OCI-LY3 (cell line): ENCODE data around the gene PADI3.

Source experiments
- H2AFZ ChIP-seq: fragments of 200-600, 300-600 bp; shearing (Covaris generic); 2 replicates; pipeline ENCODE4 v1.6.0; 2014; ENCODE audit warnings: antibody characterized with exemption, low read depth, low read length
- H3K27ac ChIP-seq: fragments of 200-600, 300-600 bp; sonication (generic); 2 replicates; pipeline ENCODE4 v1.5.1; 2014; ENCODE audit warnings: mild to moderate bottlenecking, low read length, moderate library complexity, mixed read lengths
- H3K27me3 ChIP-seq: fragments of 200-600, 300-600 bp; sonication (generic); 2 replicates; pipeline ENCODE4 v1.6.1; 2014; ENCODE audit warnings: low read depth, low read length, mixed read lengths
- H3K36me3 ChIP-seq: fragments of 200-600, 300-600 bp; sonication (generic); replicated peaks from 2 replicates; pipeline ENCODE3; 2014; ENCODE audit warnings: low read depth, low read length, mixed read lengths
- H3K4me1 ChIP-seq: fragments of 300-600, 200-600 bp; sonication (generic); 2 replicates; pipeline ENCODE4 v1.6.1; 2014; ENCODE audit warnings: low read length, mixed read lengths
- H3K4me2 ChIP-seq: fragments of 200-600, 300-600 bp; sonication (generic); 2 replicates; pipeline ENCODE4 v1.6.1; 2014; ENCODE audit warnings: low read length, mixed read lengths
- H3K4me3 ChIP-seq: fragments of 300-600, 200-600 bp; sonication (generic); 2 replicates; pipeline ENCODE4 v1.5.1; 2014; ENCODE audit warnings: antibody characterized with exemption, mild to moderate bottlenecking, low read length, moderate library complexity
- H3K79me2 ChIP-seq: fragments of 300-600, 200-600 bp; shearing (Covaris generic); 2 replicates; pipeline ENCODE4 v1.6.1; 2014; ENCODE audit warnings: mild to moderate bottlenecking, low read length, mixed read lengths
- H3K9ac ChIP-seq: fragments of 300-600, 200-600 bp; shearing (Covaris generic); 2 replicates; pipeline ENCODE4 v1.6.0; 2014; ENCODE audit warnings: mild to moderate bottlenecking, low read length, moderate library complexity
- H3K9me3 ChIP-seq: fragments of 200-600, 300-600 bp; shearing (Covaris generic); 2 replicates; pipeline ENCODE4 v1.6.1; 2014; ENCODE audit warnings: low read length, mixed read lengths; ENCODE audit not compliant: insufficient read depth
- H4K20me1 ChIP-seq: fragments of 200-600, 300-600 bp; sonication (generic); 2 replicates; pipeline ENCODE4 v1.6.1; 2016; ENCODE audit warnings: low read length, mixed read lengths; ENCODE audit not compliant: insufficient read depth
- EZH2phosphoT487 ChIP-seq: fragments of 200-600 bp; shearing (Covaris generic); IDR thresholded peaks from 2 replicates; pipeline ENCODE4 v1.6.1; 2018; ENCODE audit warnings: antibody characterized with exemption, mixed run types, low read depth
- TF ChIP-seq, protein P1 (sequence below): fragments of 200-600, 300-600 bp; sonication (generic); IDR thresholded peaks from 2 replicates; pipeline ENCODE4 v1.5.1; 2014; ENCODE audit warnings: antibody characterized with exemption, low read length, low read depth

Gene PADI3

DNA sequence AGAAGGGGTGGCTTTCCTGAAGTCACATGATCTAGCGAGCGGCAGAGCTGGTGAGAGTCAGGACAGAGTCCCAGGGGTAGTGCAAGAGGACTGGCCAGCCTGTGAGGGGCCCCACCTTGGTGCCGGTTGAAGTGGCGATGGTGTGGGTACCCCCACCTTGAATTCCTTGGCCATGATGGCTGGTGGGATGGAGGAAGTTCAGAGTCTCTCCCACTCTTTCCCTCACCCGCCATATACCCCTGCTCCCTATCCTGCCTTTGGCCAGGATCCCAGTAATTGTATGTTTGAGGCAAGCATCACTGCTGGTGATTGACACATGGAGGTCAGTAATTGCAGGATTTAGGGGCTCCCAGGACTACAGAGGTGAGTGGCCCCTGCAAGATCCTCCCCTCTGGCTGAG, 11.8 kb downstream of the PADI3 start:
- no peak overlapping the region for H3K4me3 ChIP-seq
- no peaks in the 10 kb centered on the region for H4K20me1 ChIP-seq
- H3K4me1 ChIP-seq = no peaks in the 10 kb centered on the region
- H3K9me3 ChIP-seq = no peaks in the 10 kb centered on the region
- H3K27me3 ChIP-seq = peaks cover 8% of the 10 kb centered on the region; the same call in 1 of the 2 replicates
- no peaks in the 10 kb centered on the region for H3K36me3 ChIP-seq
- H3K9ac ChIP-seq = no peak overlapping the region
- no peak for TF ChIP-seq EZH2phosphoT487
- TF ChIP-seq, protein P1, sequence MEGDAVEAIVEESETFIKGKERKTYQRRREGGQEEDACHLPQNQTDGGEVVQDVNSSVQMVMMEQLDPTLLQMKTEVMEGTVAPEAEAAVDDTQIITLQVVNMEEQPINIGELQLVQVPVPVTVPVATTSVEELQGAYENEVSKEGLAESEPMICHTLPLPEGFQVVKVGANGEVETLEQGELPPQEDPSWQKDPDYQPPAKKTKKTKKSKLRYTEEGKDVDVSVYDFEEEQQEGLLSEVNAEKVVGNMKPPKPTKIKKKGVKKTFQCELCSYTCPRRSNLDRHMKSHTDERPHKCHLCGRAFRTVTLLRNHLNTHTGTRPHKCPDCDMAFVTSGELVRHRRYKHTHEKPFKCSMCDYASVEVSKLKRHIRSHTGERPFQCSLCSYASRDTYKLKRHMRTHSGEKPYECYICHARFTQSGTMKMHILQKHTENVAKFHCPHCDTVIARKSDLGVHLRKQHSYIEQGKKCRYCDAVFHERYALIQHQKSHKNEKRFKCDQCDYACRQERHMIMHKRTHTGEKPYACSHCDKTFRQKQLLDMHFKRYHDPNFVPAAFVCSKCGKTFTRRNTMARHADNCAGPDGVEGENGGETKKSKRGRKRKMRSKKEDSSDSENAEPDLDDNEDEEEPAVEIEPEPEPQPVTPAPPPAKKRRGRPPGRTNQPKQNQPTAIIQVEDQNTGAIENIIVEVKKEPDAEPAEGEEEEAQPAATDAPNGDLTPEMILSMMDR = no peak
- H3K4me2 ChIP-seq = no peak overlapping the region
- H3K27ac ChIP-seq = no peak overlapping the region
- H2AFZ ChIP-seq = no peak overlapping the region
- H3K79me2 ChIP-seq = no peaks in the 10 kb centered on the region

DNA sequence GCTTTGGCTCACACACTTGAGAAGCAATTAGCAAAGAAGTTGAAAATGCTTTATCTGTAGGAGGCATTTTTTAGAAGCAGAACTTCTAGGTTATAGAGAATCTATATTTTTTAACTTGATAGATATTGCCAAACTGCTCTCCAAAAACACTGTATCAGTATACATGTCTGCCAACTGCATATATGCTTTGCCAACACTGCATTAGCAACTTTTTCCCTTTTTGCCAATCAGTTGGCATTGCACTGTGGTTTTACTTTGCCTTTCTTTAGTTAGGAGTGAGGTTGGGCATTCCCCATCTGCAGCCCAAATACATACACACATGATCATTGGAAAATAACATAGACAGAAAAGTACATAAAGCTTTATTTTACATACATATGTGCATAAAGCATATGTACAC, 15.0 kb downstream of the PADI3 start:
- Histone ChIP-seq H3K79me2 (no peaks in the 10 kb centered on the region), H3K9ac (no peak overlapping the region), H3K4me1 (no peaks in the 10 kb centered on the region), H3K27ac (no peak overlapping the region), H3K4me3 (no peak overlapping the region), H2AFZ (no peak overlapping the region), H3K27me3 (peaks cover 8% of the 10 kb centered on the region; the same call in 1 of the 2 replicates), H4K20me1 (no peaks in the 10 kb centered on the region), H3K4me2 (no peak overlapping the region), H3K36me3 (no peaks in the 10 kb centered on the region), H3K9me3 (no peaks in the 10 kb centered on the region)
- no peak for TF ChIP-seq EZH2phosphoT487
- TF ChIP-seq, protein P1 = no peak

DNA sequence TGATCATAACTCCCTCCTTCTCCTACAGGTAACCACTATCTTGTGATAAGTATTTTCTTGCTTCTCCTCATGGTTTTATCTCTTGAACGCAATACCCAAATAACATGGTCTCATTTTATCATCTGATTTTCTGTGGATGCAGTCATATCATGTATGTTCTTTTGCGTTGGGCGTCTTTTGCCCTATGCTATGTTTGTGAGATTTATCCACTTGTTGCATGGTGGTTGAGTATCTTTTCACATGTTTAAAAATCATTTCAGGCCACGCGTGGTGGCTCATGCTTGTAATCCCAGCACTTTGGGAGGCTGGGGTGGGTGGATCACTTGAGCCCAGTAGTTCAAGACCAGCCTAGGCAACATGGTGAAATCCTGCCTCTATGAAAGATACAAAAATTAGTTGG, 15.6 kb downstream of the PADI3 start:
- Histone ChIP-seq H3K4me1 (no peaks in the 10 kb centered on the region), H4K20me1 (no peaks in the 10 kb centered on the region), H3K27ac (no peak overlapping the region), H3K27me3 (peaks cover 8% of the 10 kb centered on the region; the same call in 1 of the 2 replicates), H3K9ac (no peak overlapping the region), H3K4me3 (no peak overlapping the region), H3K4me2 (no peak overlapping the region), H3K9me3 (no peaks in the 10 kb centered on the region), H2AFZ (no peak overlapping the region), H3K36me3 (no peaks in the 10 kb centered on the region), H3K79me2 (no peaks in the 10 kb centered on the region)
- TF ChIP-seq, protein P1 = no peak
- TF ChIP-seq EZH2phosphoT487 = no peak

DNA sequence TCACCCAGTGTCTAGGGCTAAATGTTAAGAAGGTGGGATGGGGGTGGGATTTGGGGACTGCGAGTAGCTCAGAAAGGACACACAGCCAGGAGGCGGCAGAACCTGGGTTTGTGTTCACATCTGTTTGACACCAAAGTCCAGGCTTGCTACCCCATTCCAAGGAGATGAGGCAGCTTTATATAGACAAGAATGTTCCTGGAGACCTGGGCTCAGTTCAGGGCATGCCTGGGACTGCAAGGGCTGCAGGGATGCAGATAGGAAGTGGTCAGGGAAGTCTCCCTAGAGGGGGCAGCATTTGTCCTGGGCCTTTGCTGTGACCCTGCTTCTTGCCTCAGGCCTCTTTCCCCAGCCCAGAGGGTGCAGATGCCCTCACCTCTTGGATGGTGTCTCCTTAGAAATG, 16.3 kb downstream of the PADI3 start:
- no peaks in the 10 kb centered on the region for H3K4me1 ChIP-seq
- no peaks in the 10 kb centered on the region for H3K9me3 ChIP-seq

More for the DNA sequence above, 16.3 kb downstream of the PADI3 start:
- H4K20me1 ChIP-seq = no peaks in the 10 kb centered on the region
- H3K27ac ChIP-seq = no peak overlapping the region
- peaks cover 8% of the 10 kb centered on the region; the same call in 1 of the 2 replicates for H3K27me3 ChIP-seq
- no peaks in the 10 kb centered on the region for H3K79me2 ChIP-seq
- H2AFZ ChIP-seq = no peak overlapping the region
- no peak overlapping the region for H3K4me2 ChIP-seq
- H3K9ac ChIP-seq = no peak overlapping the region
- H3K36me3 ChIP-seq = no peaks in the 10 kb centered on the region
- H3K4me3 ChIP-seq = no peak overlapping the region
- TF ChIP-seq EZH2phosphoT487 = no peak
- TF ChIP-seq, protein P1 = no peak
